NOMO-1 (cell line): ENCODE results near the gene BAIAP2.
"Not testable (repeated sequence)": the region's sequence is repeated elsewhere in the genome, so short reads cannot be mapped to it uniquely, and the experiment has no call there.

ENCODE experiments used
- DNase-seq, 2 experiments: peaks; one replicate each; lab custom pipeline; 2025; ENCODE audit not compliant: unreplicated experiment in 2 of 2; lab: John Stamatoyannopoulos, UW

BAIAP2 gene

DNA sequence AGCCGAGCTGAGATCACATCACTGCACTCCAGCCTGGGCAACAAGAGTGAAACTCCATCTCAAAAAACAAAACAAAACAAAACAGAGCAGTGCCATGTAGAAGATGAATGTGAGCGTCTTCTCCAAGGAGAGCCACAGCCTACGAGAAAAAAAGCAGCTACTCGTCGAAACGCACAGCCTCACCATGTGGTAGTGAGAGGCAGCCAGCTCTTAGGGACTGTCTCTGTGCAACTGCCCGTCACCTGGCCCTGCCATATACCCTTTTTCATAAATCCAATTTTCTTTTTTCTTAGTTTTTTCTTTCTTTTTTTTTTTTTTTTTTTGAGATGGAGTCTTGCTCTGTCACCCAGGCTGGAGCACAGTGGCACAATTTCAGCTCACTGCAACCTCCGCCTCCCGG, 119.1 kb downstream of the BAIAP2 start:
- DNase-seq = not testable (repeated sequence)

DNA sequence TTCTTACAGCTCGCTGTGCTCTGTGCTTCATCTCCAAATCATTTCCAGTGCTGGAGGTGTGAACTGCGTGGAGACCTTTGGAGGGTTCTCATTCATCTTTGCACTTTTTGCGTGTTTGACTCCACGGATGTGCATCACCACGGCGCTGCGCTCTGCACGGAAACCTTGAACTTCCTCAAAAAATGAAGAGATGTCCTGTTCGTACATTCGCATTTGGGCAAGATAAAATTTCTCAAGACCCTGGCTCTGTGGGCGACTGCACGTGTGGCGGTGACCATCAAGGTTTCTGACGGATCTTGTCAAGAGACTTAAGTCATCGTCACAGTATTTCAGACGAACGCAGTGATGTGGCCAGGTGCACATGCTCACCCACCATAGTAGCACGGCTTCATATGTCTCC, 120.0 kb downstream of the BAIAP2 start:
- DNase-seq = no peak

DNA sequence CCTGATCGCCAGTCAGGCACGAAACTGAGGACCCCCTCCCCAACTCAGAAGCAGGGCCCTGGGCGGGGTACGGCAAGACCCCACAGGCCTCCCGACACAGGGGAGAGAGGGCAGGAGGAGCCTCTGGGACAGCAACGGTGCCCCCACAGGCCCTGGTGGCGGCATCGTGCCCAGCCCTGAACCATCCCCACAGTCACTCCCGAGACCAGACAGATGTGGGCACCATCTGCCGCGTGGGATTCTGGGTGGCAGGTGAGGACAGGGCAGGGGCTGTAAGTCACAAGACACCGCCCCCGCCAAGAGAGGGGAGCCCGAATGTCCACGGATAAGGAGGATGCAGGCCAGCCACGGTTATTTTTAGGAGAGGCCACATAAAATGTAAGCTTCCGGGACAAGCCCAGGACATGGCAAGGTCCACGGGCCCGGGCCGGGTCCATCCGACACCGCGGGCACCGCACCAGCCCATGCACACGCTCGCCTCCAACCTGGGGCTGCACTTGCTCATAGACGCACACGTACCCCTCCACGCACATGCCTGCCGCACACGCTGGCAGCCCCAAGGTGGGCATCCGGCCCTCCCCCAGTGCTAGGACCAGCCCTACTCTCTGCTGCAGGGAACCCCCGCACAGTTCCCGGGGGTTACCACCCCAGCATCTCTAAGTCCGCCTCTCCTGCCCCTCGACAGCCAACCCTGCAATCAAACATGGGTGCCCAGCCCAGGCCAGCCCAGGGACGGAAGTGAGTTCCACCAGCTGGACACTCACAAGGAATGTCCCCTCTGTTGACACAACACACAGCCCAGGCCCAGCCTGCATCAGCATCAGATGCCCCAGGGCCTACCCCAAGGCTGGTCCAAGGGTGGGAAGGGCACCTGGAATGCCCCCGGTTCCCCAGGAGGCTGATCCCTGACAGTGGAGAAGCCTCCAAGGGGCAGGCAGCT, 122.2 kb downstream of the BAIAP2 start:
- no peak for DNase-seq

DNA sequence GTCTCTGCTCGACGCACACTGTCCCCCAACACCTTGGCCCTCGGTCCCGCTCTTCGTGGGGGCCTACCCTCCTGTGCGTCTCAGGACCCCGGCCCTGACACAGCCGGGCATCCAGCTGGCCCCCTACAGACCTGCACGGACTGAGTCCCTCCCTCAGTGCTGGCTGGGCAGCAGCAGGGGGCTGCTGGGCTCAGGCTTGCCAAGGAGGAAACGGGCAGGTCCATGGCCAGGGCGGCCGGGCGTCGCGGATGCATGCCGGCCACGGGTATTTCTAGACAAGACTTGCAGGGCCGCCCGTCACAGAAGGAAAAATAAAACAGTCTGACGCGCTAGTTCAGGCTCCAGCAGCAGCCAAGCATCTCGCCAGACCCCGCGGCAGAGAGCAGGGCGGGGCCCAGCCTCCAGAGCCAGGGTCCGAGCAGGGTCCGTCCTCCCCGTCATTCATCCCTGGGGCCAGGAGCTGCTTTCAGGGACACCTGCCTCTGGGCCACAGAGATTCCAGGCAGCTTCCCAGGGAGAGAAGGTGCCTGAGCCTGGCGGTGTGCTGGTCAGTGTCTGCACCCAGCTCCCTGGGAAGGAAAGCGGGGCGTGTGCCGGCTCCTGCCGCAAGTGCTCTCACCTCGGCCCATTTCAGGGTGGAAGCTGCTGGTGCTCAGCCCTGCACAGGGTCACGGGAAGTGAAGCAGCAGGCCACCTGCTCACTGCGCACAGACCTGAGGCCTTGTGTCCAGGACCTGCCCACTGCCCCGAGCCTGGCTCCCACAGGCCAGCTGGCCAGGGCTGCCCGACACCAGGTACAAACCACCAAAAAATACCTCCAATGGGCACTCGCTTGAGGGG, 123.1 kb downstream of the BAIAP2 start:
- DNase-seq = no peak

DNA sequence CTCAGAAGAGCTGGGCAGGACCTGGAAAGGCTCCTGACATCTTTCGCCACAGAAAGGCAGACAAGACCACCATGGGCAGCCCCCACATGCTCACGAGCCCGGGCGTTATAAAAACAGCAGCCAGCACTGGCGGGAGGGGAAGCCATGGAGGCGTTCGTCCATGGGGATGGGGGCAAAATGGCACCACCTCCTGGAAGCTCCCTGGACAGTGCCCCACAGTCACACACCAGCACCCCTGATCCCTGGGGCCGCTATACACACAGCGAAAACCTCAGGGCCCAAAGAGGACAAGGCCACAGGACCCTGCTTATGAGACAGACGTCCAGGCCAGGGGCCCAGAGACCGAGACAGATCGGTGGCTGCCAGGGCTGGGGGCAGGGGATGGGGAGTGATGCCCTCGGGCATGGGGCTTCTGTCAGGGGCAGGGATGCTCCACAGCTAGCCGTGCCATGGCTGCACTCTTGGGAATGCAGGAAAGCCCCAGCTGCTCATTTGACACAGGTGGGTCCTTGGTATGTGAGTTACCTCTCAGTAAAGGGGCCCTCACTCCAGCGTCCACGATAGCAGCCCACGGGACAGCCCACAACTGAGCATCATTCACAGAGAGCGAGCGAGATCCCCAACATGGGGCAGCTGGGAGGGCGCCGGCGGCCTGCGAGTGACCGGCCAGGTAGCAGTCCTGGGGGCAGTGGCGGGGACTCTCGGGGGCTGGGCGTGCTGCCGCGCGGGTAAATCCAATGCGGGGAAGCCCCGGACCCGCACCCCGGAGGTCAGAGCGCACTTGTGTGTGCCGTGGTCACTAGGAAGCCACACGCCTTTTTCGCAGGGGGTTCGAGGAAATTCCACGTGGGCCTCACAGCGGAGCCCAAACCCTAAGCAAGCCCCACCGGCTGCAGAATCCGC, 124.0 kb downstream of the BAIAP2 start:
- DNase-seq = no peak

DNA sequence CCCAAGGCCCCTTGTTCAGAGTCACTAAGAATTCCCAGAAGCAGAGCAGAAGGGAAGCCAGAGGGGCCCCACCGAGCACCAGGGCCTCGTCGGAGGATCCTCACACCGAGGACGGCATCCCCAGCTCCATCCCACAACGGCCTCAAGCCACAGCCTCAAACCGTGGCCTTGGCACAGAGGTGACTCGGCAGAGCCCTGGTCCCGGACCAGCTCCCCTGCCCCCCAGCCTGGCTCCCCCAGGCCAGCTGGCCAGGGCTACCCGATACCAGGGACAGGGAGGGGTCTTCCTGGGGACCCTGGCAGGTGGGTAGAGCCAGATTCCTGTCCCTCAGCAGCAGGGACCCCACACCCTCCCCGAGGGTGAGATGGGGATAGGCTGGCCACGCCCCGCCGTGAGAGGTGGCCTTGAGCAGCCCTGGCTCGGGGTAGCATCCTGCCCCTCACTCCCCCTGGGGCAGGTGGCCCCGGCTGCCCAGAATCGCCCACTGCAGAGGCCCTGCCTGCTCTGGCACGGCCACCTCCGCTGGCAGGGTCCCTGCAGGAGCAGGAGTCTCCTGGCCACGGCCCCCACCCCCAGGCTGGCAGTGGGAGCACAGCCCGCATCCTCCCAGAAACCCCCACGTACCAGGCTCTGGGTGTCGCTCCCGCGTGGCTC, 124.8 kb downstream of the BAIAP2 start:
- DNase-seq = no peak

DNA sequence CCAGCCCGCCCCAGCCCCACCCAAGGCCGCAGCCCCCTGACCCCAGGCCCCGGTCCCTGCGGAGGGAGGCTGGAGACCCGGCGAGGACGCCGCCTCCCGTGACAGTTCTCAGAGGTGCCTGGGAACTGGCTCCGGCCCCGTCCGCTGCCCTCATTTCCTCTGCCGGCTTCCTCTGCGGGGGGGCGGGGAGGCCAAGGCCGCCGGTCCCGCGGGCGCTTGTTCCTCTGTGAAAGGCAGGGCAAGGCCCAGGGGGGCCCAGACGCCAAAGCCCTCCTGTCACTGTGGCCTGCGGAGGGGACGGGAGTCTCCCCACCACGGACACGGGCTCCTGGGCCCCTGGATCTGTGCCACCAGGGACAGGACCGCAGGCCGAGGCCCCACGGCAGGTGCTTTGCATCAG, 125.4 kb downstream of the BAIAP2 start:
- DNase-seq = peak; percentile 35 to 67

DNA sequence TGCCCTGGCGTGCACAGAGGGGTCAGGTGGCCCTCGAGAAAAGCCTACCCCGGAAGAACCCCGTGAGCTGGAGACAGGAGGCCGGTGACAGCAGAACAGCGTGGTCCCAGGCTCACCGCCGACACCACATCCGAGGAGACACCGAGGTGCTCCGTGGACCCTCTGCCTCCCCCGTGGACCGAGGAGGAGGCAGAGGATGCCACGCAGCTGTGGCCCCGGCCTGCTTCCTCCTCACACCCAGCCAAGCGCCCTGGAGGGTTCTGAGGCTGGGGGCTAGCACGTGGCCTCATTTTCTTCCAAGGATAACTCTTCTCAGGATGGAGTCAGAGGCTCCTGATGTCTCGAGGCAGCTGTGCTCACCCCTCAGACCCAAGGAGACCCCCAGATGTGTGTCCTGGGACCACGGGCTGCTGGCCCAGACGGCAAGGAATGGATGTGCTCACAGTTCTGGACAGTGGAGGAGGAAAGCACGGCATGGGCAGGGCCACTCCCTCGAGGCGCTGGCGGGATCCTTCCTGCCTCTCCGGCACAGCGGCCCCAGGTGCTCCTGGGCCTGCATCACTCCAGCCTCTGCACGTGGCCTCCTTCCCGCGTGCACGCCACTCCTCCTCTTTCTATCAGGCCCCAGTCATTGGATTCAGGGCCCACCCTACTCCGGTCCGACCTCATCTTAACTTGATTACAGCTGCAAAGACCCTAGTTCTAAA, 125.9 kb downstream of the BAIAP2 start:
- DNase-seq = no peak

DNA sequence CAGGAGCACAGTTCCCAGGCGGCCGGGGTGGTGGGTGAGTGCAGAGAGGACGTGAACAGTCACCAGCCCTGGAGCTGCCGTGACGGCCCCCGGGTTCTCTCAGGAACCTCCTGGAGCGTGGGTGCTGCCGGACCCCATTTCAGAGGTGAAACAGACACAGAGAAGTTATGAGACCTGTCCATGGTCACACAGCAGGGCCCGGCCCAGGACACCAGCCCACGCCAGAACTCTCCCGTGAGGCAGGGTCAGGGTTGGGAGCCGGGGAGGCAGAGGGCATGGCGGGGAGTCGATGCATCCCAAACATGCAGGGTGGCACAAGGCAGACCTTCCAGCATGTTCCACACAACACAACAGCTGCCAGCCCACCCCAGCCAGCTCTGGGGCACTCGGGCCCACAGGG, 126.6 kb downstream of the BAIAP2 start:
- no peak for DNase-seq

DNA sequence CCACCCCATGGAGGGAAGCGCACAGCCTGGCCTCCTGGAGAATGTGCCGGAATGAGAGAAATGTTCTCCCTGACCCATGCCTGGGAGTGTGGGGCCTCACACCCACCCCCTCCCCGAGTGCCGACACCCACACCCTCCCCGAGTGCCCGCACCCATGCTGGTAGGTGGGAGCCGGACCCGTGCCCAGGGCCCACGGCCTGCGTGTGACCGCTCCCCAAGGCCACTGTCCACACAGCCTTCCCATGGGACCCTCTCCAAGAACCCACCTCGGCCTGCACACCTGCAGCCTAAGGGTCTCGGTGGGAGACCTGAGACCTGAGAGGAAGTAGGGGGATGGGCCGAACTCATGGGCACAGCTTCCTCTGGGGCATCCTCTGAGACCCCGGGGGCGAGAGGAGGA, 127.0 kb downstream of the BAIAP2 start:
- no peak for DNase-seq

DNA sequence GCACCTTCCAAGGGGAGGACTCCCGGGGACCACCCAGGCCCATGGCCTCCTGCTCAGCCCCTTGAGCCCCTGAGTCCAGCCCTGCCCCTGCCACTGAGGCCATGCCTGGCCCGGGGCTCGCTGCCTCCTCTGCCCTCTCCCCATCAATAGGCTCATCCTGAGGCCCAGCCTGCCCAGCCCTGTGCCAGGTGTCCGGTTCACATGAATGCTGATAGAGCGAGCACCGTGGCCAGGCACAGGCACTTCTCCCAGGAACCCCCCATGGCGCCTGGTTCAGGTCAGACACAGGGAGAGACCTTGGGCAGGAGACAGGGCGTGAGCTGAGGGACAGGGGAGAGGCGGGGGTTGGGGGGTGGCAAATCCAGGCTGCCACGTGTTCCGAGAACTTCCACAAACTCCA, 127.5 kb downstream of the BAIAP2 start:
- DNase-seq = no peak

DNA sequence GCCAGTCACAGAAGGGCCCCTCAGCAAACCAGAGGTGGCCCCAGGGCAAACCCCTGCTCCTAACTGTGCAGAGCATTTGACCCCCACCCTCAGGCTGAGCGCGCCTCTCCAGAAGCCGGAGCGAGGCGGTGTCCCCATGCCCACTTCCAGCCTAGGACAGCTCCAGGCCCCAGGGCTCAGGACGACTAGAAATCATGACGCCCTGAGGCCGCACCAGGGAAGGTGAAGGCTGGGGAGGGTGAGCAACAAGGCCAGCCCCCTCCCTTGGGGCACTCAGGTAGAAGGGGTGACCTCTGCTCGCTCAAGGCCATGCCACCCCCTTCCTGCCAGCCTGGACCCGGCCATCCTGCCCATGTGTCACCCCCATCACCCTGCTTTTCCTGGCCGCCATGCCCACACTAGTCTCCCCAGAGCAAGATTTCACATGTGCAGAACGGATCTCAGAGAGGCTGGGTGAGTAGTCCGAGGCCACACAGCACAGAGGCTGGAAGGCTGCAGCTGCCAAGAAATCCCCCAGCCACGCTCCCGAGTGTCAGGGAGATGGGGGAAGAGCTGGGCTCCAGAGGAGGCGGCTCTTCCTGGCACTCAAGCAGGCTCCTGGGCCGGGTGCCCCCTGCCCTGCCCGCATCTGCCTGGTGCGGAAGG, 128.2 kb downstream of the BAIAP2 start:
- DNase-seq = no peak

DNA sequence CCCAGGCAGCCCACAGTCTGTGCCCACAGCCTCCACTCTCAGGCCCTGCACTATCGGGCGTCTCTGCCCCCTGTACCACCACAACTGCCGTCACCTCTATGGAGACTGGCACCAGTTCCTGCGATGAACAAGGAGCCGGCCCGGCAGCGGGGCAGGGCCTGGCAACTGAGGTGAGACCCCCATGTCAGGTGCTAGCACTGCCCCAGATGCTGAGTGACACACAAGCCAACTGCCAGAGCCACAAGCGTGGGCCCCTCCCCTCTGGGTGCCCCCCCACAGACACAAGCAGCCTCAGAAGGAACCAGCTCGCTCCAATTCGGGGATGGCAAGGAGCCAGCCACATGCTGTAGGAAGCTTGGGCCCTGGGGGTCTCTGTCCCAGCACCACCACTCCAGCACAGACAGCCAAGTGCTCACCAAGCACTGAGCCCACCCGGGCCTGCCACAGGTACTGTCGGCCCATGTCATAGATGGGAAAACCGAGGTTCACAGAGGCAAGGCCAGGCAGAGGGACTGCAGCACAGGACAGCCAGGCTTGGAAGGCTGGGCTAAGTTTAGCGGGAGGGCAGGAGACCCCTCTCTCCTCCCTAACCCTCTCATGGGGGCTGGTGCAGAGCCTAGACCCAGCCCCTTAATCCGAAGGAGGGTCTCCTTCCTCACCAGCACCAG, 128.9 kb downstream of the BAIAP2 start:
- DNase-seq = no peak

DNA sequence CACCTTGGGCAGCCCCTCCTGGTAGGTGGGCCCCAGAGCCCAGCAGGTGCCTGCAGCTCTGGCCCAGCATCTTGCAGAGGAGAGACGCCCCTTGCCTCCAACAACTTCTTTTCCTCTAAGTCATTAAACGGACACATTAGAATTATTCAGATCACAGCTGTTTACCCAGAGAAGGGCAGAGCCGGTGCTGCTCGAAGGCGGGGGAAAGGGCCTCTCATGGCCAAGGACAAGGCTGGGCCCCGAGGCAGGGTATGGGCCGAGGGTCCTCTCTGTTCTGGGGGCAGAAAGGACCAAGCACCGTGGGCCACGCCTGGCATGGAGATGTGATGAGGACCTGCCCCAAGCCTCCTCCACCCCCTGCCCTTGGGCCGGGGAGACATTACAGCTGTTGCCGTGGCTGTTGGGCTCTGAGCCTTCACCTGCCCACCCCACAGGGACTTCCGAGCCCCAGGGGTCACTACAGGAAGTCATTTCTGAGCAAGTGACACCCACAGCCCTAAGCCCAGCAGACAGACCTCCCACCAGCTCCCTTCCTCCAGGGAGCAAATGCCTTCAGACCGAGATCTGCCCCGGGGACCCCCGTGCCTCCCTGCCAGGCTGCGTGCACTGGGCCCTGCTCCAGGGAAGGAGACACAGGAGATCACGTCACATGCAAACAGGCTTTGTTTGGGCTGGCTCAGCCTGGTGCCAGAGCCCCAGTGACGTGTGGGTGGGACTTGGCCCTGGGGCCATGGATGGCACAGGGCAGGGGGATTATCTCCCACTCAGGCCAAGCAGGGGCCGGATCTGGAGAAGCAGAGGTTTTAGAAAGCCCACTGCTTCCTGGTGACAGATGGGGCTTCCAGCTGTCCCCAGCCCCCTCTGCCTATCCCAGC, 129.7 kb downstream of the BAIAP2 start:
- no peak for DNase-seq

DNA sequence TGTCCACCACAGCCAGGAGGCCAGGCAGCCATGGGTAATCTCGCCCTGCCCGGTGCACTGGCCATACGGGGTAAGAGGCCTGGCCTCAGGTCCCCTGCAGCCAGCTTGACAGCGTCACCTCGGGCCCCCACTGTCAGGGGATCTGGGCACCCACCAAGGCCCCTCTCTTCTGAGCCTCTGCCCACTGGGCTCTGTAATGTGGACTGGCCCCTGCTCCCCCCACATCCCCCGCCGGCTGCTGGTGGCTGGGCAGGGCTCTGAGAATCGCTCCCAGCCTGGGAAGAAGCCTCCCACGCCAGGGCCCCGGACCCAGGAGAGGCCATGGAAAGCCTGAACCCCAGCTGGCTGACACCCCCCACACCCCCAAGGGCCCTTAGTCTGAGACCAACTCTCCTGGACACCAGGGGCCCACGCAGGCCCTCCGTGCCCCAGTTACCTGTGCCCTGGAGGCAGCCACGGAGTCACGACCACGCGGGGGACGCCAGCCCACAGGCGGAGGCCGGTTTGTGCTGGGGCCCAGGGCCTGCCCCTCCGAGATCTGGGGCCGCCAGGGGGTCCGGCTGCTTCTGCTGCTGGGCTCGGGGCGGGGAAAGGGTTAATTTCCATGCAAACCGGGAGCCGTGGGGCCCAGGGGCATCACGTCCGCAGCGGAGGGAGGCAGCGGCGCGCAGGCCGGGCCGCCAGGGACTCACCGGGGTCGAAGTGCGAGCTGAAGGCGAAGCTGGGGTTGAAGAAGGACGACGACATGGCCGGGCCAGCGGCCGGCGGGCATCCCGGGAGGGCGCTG, 130.5 kb downstream of the BAIAP2 start, which contains the start of gene PVALEF:
Gene PVALEF, plus strand, starts transcription at position 262 of the 787 bp plus-strand sequence. CDS start 15,720 bp downstream, outside the sequence.
- no peak for DNase-seq

DNA sequence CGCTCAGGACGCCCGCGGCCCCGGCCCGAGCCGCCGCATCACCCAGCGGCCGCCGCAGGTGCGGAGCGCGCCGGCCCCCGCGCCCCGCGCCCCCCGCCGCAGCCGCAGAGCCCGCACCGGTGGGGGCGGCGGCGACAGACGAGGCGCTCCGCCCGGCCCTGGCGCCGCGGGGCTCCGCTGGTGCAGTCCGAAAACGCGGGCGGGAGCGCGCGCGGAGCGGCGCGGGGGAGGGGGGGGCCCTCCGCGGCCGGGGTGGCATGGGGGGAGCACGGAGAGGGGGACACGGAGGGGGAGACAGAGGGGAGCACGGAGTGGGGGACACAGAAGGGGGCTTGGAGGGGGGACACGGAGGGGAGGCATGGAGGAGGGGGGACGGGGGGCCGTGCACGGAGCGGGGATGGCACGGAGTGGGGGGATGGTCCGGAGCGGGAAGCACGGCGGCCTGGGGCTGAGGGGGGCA, 131.1 kb downstream of the BAIAP2 start, which contains the start of gene AATK:
Gene AATK, minus strand, starts transcription at position 189 of the 460 bp plus-strand sequence. CDS start 229 bp downstream, outside the sequence.
- no peak for DNase-seq
